K562 (cell line): ENCODE results near the gene TP73. TPM values are rescaled to one million over a fixed set of nuclear protein-coding genes. Genes with fewer than 3 reads are reported as not detected.

ENCODE experiments used
- ATAC-seq: fragments of 200-7000 bp; cut with Tn5 transposase; 3 replicates; pipeline ENCODE4 v1.9.1; 2020; ENCODE audit warnings: moderate library complexity
- BruUV-seq: library from RNA; stranded (reverse); fragments of 400-500 nt; replicated peaks from 2 replicates; lab custom pipeline; 2021; lab: Mats Ljungman, UMichigan
- CTCF ChIA-PET: fragments of 300-600 bp; formaldehyde crosslinking; extraction: SDS; loops from one replicate; lab custom pipeline; 2021; ENCODE audit warnings: low intra/inter-chr PET ratio; lab: Yijun Ruan, JAX
- POLR2A ChIA-PET: fragments of 300-600, 350-650 bp; sonication (Branson Sonifier 250); formaldehyde crosslinking; extraction: SDS; loops from one replicate; lab custom pipeline; 2021; ENCODE audit warnings: antibody characterized with exemption, inconsistent platforms; lab: Yijun Ruan, JAX
- DNase-seq, 4 experiments: peaks; one replicate each; pipeline versions ENCODE4 v3.0.0 to v3.0.0-alpha.2; 2011 to 2018; ENCODE audit warnings: low spot score in 3 of 4, mixed read lengths in 3 of 4; ENCODE audit errors: extremely low read depth in 1 of 4
- FAIRE-seq: peaks from 2 replicates; lab custom pipeline; 2011; peaks lifted over from hg19 to GRCh38; lab: Jason Lieb, UNC
- H2AFZ ChIP-seq: 2 replicates; pipeline ENCODE4 v1.6.0; 2011; ENCODE audit warnings: low read depth, low read length, control low read depth, inconsistent platforms
- H3K27ac ChIP-seq: fragments of 200-600 bp; 3 replicates; pipeline ENCODE4 v1.8.0; 2011; ENCODE audit warnings: low read depth, mild to moderate bottlenecking, control low read depth, inconsistent platforms, low read length, moderate library complexity, mixed read lengths; ENCODE audit errors: extremely low read depth
- H3K27me3 ChIP-seq, 2 experiments: fragments of 300-600 bp in 1 of 2; 2 replicates in 1 of 2; 3 replicates in 1 of 2; pipeline versions ENCODE4 v1.6.0 to v1.8.0; 2011; ENCODE audit warnings: inconsistent platforms in 2 of 2, low read length in 2 of 2, mild to moderate bottlenecking in 1 of 2, mixed read lengths in 1 of 2, moderate library complexity in 1 of 2; ENCODE audit not compliant: control insufficient read depth in 2 of 2, insufficient read depth in 2 of 2
- H3K36me3 ChIP-seq: fragments of 300-600 bp; 3 replicates; pipeline ENCODE4 v1.8.0; 2011; ENCODE audit warnings: mild to moderate bottlenecking, low read length, inconsistent platforms; ENCODE audit not compliant: control insufficient read depth, insufficient read depth
- H3K4me1 ChIP-seq, 2 experiments: fragments of 200-600 bp in 1 of 2; replicated peaks in 1 of 2; 2 replicates in 1 of 2; 3 replicates in 1 of 2; pipeline versions ENCODE4 v1.5.1 to v1.8.0; 2011; ENCODE audit warnings: inconsistent platforms in 2 of 2, low read length in 2 of 2, mild to moderate bottlenecking in 1 of 2, mixed read lengths in 1 of 2, moderate library complexity in 1 of 2; ENCODE audit not compliant: control insufficient read depth in 2 of 2, insufficient read depth in 2 of 2
- H3K4me2 ChIP-seq: 2 replicates; pipeline ENCODE4 v1.6.1; 2011; ENCODE audit warnings: low read length, control low read depth, inconsistent platforms, mixed read lengths; ENCODE audit not compliant: insufficient read depth
- H3K4me3 ChIP-seq: fragments of 200-600 bp; sonication (generic), shearing (Covaris generic); 2 replicates; pipeline ENCODE4 v1.5.1; 2016; ENCODE audit warnings: control low read depth, inconsistent platforms
- H3K79me2 ChIP-seq: fragments of 200-600 bp; 3 replicates; pipeline ENCODE4 v1.8.0; 2011; ENCODE audit warnings: low read length, inconsistent platforms; ENCODE audit not compliant: control insufficient read depth, insufficient read depth
- H3K9ac ChIP-seq, 2 experiments: 2 replicates each; pipeline versions ENCODE4 v1.6.0 to v1.6.1; 2011; ENCODE audit warnings: low read depth in 2 of 2, low read length in 2 of 2, control low read depth in 1 of 2, inconsistent platforms in 1 of 2, mild to moderate bottlenecking in 1 of 2, mixed read lengths in 1 of 2; ENCODE audit not compliant: insufficient read depth in 1 of 2
- H3K9me1 ChIP-seq: one replicate; pipeline ENCODE4 v1.6.0; 2011; ENCODE audit warnings: inconsistent platforms, mild to moderate bottlenecking, low read length, moderate library complexity; ENCODE audit not compliant: control insufficient read depth, insufficient read depth
- H3K9me3 ChIP-seq: replicated peaks from 2 replicates; pipeline ENCODE4 v1.5.1; 2011; ENCODE audit warnings: low read depth, low read length, inconsistent platforms; ENCODE audit not compliant: control insufficient read depth, insufficient read depth
- H4K20me1 ChIP-seq: replicated peaks from 2 replicates; pipeline ENCODE4 v1.6.1; 2011; ENCODE audit warnings: low read length, inconsistent platforms, mixed read lengths; ENCODE audit not compliant: control insufficient read depth, insufficient read depth
- ETV6 ChIP-seq, 3 experiments: fragments of 150-350 bp in 1 of 3; sonication (generic) in 1 of 3; formaldehyde crosslinking in 1 of 3; IDR thresholded peaks; 2 replicates each; pipeline versions ENCODE4 v1.6.1 to v1.8.0; 2014 to 2022; ENCODE audit warnings: borderline replicate concordance in 2 of 3, low read depth in 2 of 3, antibody characterized with exemption in 1 of 3, low read length in 1 of 3, mild to moderate bottlenecking in 1 of 3, missing genetic modification reagents in 1 of 3
- GABPB2 ChIP-seq: fragments of 250-450 bp; sonication (Bioruptor Pico); conservative IDR thresholded peaks from 2 replicates; pipeline ENCODE4 v1.5.1; 2021; ENCODE audit warnings: mild to moderate bottlenecking
- PML ChIP-seq: IDR thresholded peaks from 2 replicates; pipeline ENCODE4 v1.6.1; 2012; ENCODE audit warnings: low read length, inconsistent platforms
- POLR2G ChIP-seq: fragments of 200-400 bp; formaldehyde crosslinking; IDR thresholded peaks from 2 replicates; pipeline ENCODE4 v1.6.1; 2017; ENCODE audit warnings: low read depth, mild to moderate bottlenecking, antibody characterized with exemption, low read length, moderate library complexity
- RBFOX2 ChIP-seq: fragments of 200-400 bp; formaldehyde crosslinking; IDR thresholded peaks from 2 replicates; pipeline ENCODE4 v1.6.1; 2017; ENCODE audit warnings: low read depth, mild to moderate bottlenecking, low read length, moderate library complexity
- ZBTB33 ChIP-seq: sonication (generic); formaldehyde crosslinking; IDR thresholded peaks from 2 replicates; pipeline ENCODE4 v1.8.1; 2023; ENCODE audit warnings: mild to moderate bottlenecking, missing genetic modification reagents
- WGBS: fragments of 100-300 bp; shearing (Covaris generic); methylation state at CpG from one replicate; pipeline ENCODE4 v1.1.6; 2016; ENCODE audit warnings: low coverage, mixed read lengths; ENCODE audit not compliant: insufficient coverage; ENCODE audit errors: missing lambda C conversion rate; 5-methylcytosine and 5-hydroxymethylcytosine counted together
- in situ Hi-C: fragments of 300-500 bp; cut with MboI; formaldehyde crosslinking; loops from 4 replicates; pipeline ENCODE4 v1.15.0; 2018; ENCODE audit warnings: inconsistent platforms, mixed read lengths
- intact Hi-C: fragments of 100-400 bp; cut with micrococcal nuclease; formaldehyde crosslinking; loops from 2 replicates; pipeline ENCODE4 v1.14.2; 2022
- polyA plus RNA-seq, 8 experiments: library from polyadenylated mRNA; depleted of rRNA in 4 of 8; stranded (reverse) in 5 of 8; unstranded in 3 of 8; fragments of >200 nt; fragmentation: Nextera tagmentation in 2 of 8; fragmentation: Illumina TruSeq in 1 of 8; extraction: Ambion mirVana in 2 of 8; extraction: Trizol in 1 of 8; gene quantifications; 2 replicates each; pipeline versions ENCODE4 v1.2.1 to v1.2.3, GENCODE V29; 2011 to 2014; ENCODE audit warnings: inconsistent platforms in 1 of 8, missing spikeins in 1 of 8
- total RNA-seq, 7 experiments: library from RNA; depleted of rRNA in 6 of 7; stranded (reverse); fragments of >200 nt in 6 of 7; fragmentation: Illumina TruSeq in 2 of 7; extraction: Trizol in 2 of 7; gene quantifications; 2 replicates each; pipeline versions ENCODE4 v1.2.1 to v1.2.3, GENCODE V29; 2011 to 2021; ENCODE audit warnings: low replicate concordance in 1 of 7

TP73 gene
- total and polyA plus RNA-seq, 9 of the 15 experiments (the other 6 are each of a cell fraction or from before 2014, with no cell fraction given), result 0.07 to 1.6 (median 0.40) TPM; not detected in 2

GRCh38 chr1:3631320-3632260 lies 20.7 kb upstream of the TP73 start:
- peak overlapping the region in 1 of 2 experiments; percentile 55; a peak in 1 of 4 replicates for H3K9ac ChIP-seq
- H4K20me1 ChIP-seq, result no peaks in the 10 kb centered on the region
- CTCF ChIA-PET, result no interaction called here
- H3K4me3 ChIP-seq, result no peak overlapping the region
- WGBS, result 78% methylated on average over 31 of the region's 36 CpGs
- H3K4me2 ChIP-seq, result no peak overlapping the region
- DNase-seq, result no peak
- no peaks in the 10 kb centered on the region for H3K9me3 ChIP-seq
- no peaks in the 10 kb centered on the region for H3K79me2 ChIP-seq
- TF ChIP-seq POLR2G (peak; percentile 59; the same call in 1 of the 2 replicates), ETV6 (IDR thresholded peaks at IDR 0.05; ENCODE audit: borderline replicate concordance in 1 of 2, low read depth in 2 of 2, low read length in 1 of 2) (no peak), ETV6 (CRISPR knock-in tag; IDR thresholded peaks at IDR 0.05; ENCODE audit: borderline replicate concordance) (no peak), PML (no peak), GABPB2 (CRISPR knock-in tag) (no peak), RBFOX2 (peak; percentile 26; the same call in 1 of the 2 replicates), ZBTB33 (CRISPR knock-in tag) (peak; percentile 33)
- H3K4me1 ChIP-seq, result peaks cover 0 to 15% of the 10 kb centered on the region in 2 experiments; a peak in 1 of 5 replicates
- H3K27ac ChIP-seq, result no peak overlapping the region
- BruUV-seq, result no TSS peak
- ATAC-seq, result peak; percentile 30; the same call in 1 of the 3 replicates
- no peak for FAIRE-seq
- no peak overlapping the region for H2AFZ ChIP-seq
- intact Hi-C loops (no loop called here), in situ Hi-C loops (no loop called here)
- POLR2A ChIA-PET, result interaction anchor here (1.0 to 2.9 kb wide), 2 partner anchors 10 to 16 kb away, joined by 4 to 8 read pairs; no protein-coding TSS in a partner anchor
- no peaks in the 10 kb centered on the region for H3K9me1 ChIP-seq
- peaks cover 60% of the 10 kb centered on the region; the same call in 1 of the 3 replicates for H3K36me3 ChIP-seq
- H3K27me3 ChIP-seq, result no peaks in the 10 kb centered on the region
